Nephron progenitor cell (in vitro differentiated cells): ENCODE data around the gene CAPN3.

ENCODE experiments used
- DNase-seq: peaks from one replicate; pipeline ENCODE4 v3.0.0; 2021
- H3K27ac Mint-ChIP-seq: 2 replicates; pipeline ENCODE4 v1.8.0; 2021; ENCODE audit warnings: mild to moderate bottlenecking, moderate library complexity, mixed read lengths
- H3K27me3 Mint-ChIP-seq: 2 replicates; pipeline ENCODE4 v1.8.0; 2021; ENCODE audit warnings: mild to moderate bottlenecking, low read depth, mixed read lengths; ENCODE audit not compliant: poor library complexity
- H3K36me3 Mint-ChIP-seq: 2 replicates; pipeline ENCODE4 v1.8.0; 2021; ENCODE audit warnings: low read depth, mixed read lengths
- H3K4me1 Mint-ChIP-seq: 2 replicates; pipeline ENCODE4 v1.8.0; 2021; ENCODE audit warnings: mixed read lengths
- H3K4me3 Mint-ChIP-seq: 2 replicates; pipeline ENCODE4 v1.8.0; 2021; ENCODE audit warnings: mild to moderate bottlenecking, moderate library complexity, mixed read lengths
- H3K9me3 Mint-ChIP-seq: 2 replicates; pipeline ENCODE4 v1.8.0; 2021; ENCODE audit warnings: mild to moderate bottlenecking, moderate library complexity, mixed read lengths
- CTCF ChIP-seq: fragments of 200-600 bp; sonication (generic); IDR thresholded peaks from 2 replicates; pipeline ENCODE4 v1.5.0; 2021; ENCODE audit warnings: antibody characterized with exemption

CAPN3 gene

GRCh38 chr15:42401544-42402454 lies 42.5 kb downstream of the CAPN3 start:
- Mint-ChIP-seq H3K27ac (no peak overlapping the region), H3K4me1 (peaks cover 8% of the 10 kb centered on the region)
- no peak for DNase-seq

GRCh38 chr15:42402455-42403205 lies 43.3 kb downstream of the CAPN3 start:
- DNase-seq = no peak
- H3K4me1 Mint-ChIP-seq = peaks cover 8% of the 10 kb centered on the region
- H3K27ac Mint-ChIP-seq = no peak overlapping the region
- TF ChIP-seq CTCF = no peak
- no peak overlapping the region for H3K4me3 Mint-ChIP-seq
- no peaks in the 10 kb centered on the region for H3K36me3 Mint-ChIP-seq
- H3K27me3 Mint-ChIP-seq = peaks cover 13% of the 10 kb centered on the region
- H3K9me3 Mint-ChIP-seq = no peaks in the 10 kb centered on the region

More at GRCh38 chr15:42401544-42402454, 42.5 kb downstream of the CAPN3 start:
- Mint-ChIP-seq H3K36me3 (no peaks in the 10 kb centered on the region), H3K9me3 (no peaks in the 10 kb centered on the region), H3K4me3 (no peak overlapping the region), H3K27me3 (peaks cover 13% of the 10 kb centered on the region)
- TF ChIP-seq CTCF = no peak

- peaks cover 13% of the 10 kb centered on the region for H3K27me3 Mint-ChIP-seq
- DNase-seq = no peak
- H3K4me1 Mint-ChIP-seq = peaks cover 8% of the 10 kb centered on the region
- no peak for TF ChIP-seq CTCF
- H3K9me3 Mint-ChIP-seq = no peaks in the 10 kb centered on the region
- H3K36me3 Mint-ChIP-seq = no peaks in the 10 kb centered on the region
- H3K27ac Mint-ChIP-seq = no peak overlapping the region
- H3K4me3 Mint-ChIP-seq = no peak overlapping the region
These were observed 44.1 kb downstream of the CAPN3 start for GRCh38 chr15:42403389-42403788.

GRCh38 chr15:42404461-42405235 lies 45.3 kb downstream of the CAPN3 start:
- H3K27me3 Mint-ChIP-seq = peaks cover 13% of the 10 kb centered on the region
- H3K36me3 Mint-ChIP-seq = no peaks in the 10 kb centered on the region
- H3K9me3 Mint-ChIP-seq = no peaks in the 10 kb centered on the region
- H3K4me1 Mint-ChIP-seq = peaks cover 8% of the 10 kb centered on the region
- no peak for DNase-seq
- no peak overlapping the region for H3K27ac Mint-ChIP-seq
- H3K4me3 Mint-ChIP-seq = no peak overlapping the region
- TF ChIP-seq CTCF = no peak

GRCh38 chr15:42405863-42406482 lies 46.7 kb downstream of the CAPN3 start:
- no peak for TF ChIP-seq CTCF
- no peak overlapping the region for H3K4me3 Mint-ChIP-seq
- peaks cover 9% of the 10 kb centered on the region for H3K27me3 Mint-ChIP-seq
- DNase-seq = no peak
- no peaks in the 10 kb centered on the region for H3K9me3 Mint-ChIP-seq
- H3K27ac Mint-ChIP-seq = no peak overlapping the region
- H3K36me3 Mint-ChIP-seq = peaks cover 8% of the 10 kb centered on the region
- peaks cover 9% of the 10 kb centered on the region for H3K4me1 Mint-ChIP-seq
